NCI-H1930 (cell line): ENCODE data around the gene CDH6.
"Not testable (repeated sequence)": the region's sequence is repeated elsewhere in the genome, so short reads cannot be mapped to it uniquely, and the experiment has no call there.

ENCODE experiments used
- DNase-seq, 2 experiments: peaks; one replicate each; lab custom pipeline; 2025; lab: John Stamatoyannopoulos, UW

The CDH6 gene

DNA sequence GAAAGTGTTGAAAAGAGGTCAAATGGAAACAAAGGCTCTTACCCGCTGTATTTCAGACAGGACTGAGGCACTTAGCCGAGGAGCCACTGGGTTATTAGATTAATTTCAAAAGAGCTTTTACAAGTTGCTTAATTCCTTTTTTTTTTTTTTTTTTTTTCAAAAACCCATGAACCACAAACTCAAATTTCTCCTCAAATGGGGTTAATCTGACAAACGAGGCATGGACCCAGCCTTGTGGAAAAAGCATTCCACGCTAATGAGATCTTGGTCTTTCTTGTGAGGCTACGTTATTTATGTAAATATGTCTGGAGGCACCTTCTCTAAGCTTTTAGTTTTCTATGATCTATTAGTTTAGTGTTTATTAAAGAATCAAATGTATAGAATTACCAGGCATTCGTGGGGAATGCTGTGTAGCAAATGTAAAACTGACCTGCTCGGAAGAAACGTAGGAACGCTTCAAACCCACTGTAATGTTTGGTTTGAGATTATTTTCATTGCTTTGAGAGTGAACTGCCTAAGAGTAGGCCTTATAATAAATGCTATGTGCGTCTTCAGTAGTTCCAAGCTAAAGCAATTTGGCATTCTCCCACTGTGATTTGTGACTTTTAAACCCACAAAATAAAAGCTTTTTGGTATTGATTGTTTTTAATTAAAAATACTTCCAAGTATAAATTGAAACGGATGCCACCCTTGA, 134.7 kb downstream of the CDH6 start:
- no peak for DNase-seq

DNA sequence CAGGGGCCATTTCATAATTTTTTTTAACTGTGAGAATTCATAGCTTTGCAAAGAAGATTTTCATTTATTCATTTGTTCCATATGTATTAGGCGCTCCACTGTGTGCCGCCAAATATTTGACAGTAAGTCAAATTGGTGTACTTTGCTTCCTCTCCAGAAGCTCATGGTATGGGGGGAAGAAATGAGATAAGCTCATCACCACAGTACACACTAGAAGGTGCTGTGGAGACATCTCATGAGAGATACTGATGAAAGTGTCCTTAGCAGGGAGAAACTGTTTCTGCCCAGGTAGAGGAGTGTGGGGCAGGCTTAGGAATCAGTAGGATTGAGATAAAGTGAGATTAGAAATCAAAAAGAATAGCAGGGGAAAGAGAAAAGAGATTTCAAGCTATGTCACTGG, 136.2 kb downstream of the CDH6 start:
- DNase-seq = no peak

DNA sequence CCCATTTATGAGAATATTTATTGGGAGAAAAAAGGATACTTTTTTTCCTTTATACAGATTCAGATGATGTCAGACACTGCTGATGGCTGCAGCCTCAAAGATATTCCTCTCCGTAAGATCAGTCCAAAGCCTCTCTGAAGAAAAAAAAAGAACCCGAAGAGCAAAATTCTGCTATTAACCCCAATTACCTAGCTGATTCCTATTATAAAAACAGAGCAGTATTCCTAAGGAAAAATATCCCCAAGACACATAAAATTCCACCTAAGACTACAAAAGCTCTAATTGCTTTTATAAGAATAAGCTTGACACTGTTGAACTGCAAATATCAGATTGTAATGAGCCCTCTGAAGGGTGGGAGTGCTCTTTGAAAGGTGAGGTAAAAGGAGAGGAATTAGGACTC, 138.7 kb downstream of the CDH6 start:
- DNase-seq = no peak

DNA sequence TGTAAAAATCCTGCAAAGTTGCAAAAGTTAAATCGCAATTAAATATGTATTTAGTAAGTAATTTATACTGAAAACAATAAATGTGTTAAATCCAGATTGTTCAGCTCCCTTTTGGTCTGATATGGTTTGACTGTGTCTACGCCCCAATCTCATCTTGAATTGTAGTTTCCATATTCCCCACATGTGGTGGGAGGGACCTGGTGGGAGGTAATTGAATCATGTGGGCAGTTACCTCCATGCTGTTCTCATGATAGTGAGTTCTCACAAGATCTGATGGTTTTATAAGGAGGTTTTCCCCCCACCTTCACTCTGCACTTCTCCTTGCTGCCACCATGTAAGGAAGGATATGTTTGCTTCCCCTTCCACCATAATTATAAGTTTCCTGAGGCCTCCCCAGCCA, 140.0 kb downstream of the CDH6 start:
- no peak for DNase-seq

DNA sequence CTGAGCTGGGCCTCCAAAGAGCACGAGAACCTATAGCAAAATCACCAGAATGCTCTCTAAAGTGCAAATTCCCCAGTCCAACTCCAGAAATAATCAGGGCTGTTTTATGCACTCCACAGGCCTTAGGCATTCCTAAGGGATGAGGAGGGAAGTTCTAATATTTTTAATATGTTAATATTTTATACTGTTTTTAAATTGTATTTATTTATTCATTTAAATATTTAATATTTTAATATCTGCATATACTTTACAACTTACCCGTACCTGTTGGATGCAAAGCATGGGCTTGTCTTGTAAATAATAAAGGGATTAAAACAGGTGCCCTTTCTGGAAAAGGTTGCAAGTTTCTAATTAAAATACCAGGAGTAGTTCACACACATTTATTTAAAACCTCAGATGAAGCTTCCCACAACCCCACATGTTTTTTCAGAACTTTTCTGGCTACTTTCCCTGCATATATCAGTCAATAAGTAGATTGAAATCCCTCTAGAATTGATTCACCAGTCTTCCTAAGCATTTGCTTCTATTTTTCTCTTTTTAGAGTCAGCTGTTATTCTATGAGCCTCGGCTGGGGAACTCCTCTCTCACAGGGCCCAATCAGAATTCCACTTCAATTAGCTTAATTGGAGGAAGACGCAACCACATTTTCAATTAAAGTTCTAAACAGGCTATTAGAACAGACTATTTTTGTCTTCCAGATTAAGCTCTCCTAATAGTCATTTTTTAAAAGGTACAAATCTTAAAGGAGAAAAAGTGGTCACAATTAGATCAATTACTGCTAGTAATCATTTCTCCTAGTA, 140.8 kb downstream of the CDH6 start:
- no peak for DNase-seq

DNA sequence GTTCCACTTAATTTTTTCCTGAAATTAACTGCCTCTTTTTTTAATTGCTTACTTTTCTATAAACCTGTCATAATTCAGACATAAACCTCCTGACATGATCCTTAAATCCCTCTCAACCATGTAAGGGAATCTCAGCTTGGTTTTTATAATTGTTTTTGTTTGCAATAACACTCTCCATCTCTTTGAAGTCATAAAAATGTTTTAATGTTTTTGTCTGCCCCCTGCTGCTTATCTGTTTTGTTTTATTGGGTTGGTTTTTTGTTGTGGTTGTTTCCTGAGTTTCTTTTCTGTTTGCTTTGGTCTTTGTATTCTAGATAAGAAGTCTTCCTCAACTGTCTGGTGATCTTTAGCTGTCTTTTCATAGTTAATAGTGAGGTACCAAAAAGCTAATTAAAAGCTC, 142.0 kb downstream of the CDH6 start:
- DNase-seq = no peak

DNA sequence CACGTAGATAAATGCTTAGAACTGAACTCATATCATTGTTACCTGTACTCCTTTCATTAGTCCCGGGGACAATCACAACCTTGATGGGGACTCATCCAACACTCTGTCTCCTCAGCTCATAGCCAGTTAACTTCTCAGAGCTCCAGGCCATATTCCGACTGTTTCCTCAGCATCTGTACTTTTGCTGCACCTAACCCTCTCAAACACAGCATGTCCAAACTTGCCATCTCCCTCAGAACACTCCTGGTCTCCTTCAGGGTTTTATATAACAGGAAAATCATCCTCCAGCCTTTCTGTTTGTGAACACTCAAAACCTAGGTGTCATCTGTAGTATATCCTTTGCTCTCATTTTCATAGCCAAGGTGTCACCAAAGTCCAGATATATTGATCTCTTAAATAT, 150.5 kb downstream of the CDH6 start:
- DNase-seq = no peak

DNA sequence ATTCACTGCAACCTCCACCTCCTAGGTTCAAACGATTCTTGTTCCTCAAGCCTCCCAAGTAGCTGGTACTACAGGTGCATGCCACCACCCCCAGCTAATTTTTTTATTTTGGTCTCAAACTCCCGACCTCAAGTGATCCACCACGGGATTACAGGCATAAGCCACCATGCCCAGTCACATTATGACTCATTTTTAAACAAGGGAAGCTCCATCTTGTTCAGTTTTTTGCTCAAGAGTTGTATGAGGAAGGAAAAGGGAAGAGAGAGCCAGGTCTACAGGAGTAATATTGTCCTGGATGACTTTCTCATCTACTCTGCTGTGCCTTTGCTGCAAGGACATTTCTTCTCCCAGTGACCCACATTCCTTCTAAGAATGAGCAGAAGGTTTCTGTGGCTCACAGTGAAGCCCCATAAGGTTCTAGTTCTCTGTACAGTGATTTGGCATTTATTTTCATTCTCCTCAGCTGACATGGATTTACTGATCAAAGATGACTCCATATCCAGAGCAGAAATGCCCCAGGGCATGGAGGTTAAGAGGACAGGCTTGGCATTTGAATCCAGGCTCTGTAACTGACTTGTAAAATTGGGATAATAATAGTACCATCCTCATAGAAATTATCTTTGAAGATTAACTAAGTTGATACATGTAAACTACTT, 153.5 kb downstream of the CDH6 start:
- DNase-seq = no peak

DNA sequence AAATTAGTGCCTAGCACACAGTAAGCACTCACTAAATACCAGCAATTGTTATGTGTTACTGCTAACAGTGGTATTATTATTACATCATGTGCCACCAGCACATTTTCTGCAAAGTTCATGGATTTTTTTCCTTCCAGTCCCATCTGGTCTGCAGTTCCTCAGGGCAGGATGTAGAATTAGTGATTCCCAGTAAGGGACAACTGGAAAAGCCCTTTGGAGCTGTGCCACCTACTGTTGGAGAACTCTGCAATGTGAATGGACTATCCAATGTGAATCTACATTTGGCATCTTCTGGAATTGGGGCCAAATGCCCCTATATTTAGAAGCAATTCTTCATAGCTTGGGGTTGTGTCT, 154.0 kb downstream of the CDH6 start:
- DNase-seq = no peak

DNA sequence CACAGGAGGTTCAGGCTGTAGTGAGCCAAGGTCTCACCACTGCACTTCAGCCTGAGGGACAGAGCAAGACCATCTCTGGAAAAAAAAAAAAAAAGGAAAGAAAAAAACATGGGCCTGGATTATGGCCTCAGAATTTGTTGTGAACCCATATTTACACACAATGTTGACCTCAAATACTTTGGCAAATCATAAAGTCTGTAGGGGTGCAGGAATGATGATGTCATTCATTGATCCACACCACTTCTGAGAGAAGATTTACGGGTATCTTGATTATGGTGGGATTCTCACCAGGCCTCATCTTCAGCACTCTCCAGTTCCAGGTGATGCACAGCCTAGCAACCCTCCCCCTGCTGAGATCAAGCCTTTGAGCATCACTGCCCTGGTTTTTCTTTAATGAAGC, 156.9 kb downstream of the CDH6 start:
- DNase-seq = no peak

DNA sequence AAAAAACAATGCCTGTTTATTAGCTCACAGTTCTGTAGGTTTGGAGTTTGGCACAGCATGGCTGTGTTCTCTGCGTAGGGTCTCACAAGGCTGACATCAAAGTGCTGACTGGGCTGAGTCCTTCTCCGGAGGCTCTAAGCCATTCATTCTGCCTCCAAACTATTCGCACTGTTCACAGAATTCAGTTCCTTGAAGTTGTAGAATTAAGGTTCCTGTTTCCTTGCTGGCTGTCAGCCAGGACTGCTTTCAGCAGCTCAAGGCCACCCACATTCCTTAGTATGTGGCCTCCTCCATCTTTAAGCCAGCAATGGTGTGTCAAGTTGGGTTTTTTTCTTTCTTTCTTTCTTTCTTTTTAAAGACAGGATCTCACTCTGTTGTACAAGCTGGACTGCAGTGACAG, 161.9 kb downstream of the CDH6 start:
- DNase-seq = no peak

DNA sequence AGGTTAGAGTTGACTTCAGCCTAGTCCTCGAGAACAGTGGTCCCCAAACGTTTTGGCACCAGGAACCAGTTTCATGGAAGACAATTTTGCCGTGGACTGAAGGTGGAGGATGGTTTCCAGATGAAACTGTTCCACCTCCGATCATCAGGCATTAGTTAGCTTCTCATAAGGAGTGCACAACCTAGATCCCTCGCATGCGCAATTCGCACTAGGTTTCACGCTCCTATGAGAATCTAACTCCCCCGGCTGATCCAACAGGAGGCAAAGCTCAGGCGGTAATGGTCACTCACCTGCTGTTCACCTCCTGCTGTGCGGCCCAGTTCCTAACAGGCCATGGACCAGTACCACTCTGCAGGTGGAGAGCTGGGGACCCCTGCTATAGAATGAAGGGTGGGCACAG, 163.6 kb downstream of the CDH6 start:
- no peak for DNase-seq

DNA sequence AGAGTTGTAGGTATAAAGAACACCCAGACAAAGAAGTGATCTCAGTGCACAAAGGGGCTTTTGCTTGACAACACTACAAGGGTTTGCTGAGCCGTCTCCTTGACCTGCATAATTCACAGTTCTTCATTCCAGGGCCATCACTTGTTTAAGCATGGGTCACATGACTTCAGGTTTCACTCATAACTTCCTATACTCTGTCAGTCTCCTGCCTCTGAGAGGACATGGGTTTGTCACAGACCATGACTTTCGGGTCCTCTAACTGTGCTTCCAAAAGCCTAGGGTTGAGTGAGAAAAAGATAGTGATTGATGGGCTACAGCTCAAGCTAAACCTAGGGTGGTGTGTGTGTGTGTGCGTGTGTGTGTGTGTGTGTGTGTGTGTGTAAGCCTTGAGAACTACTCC, 166.4 kb downstream of the CDH6 start:
- no peak for DNase-seq

DNA sequence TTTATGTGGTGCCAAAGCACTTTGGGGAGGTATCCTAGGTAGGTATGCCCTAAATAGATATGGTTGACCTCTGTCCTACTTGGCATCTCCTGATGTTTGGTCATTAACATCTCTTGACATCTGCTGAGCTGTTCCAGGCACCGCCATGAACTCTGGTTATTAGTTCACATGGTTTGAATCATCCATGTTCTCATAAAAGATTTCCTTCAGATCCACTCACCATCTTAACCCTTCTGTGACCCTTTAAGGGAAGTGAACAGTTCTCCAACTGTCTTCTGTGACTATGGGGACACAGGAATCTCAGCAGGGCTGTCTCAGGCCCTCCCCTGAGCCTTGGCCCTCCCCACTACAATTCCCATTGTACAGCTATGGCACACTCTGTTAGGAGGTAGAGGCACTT, 167.7 kb downstream of the CDH6 start:
- no peak for DNase-seq

DNA sequence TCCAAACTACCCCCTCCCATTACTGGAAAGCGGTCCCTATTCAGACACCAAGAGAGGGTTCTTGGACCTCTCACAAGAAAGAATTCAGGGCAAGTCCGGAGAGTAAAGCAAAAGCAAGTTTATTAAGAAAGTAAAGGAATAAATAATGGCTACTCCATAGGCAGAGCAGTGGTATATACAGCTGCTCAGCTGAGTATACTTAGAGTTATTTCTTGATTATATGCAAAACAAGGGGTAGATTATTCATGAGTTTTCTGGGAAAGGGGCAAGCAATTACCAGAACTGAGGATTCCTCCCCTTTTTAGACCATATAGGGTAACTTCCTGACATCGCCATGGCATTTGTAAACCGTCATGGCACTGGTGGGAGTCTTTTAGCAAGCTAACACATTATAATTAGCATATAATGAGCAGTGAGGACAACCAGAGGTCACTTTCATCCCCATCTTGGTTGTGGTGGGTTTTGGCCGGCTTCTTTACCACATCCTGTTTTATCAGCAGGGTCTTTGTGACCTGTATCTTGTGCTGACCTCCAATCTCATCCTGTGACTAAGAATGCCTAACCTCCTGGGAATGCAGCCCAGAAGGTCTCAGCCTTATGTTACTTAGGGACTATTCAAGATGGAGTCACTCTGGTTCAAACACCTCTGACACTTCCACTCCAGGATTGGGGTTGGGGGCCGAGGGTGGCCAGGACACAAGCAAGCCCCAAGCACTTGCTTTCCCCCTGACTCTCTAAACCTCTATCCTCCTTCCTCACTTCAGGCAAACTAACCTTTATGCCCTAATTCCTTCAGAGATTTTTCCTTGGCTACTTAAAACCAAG, 168.4 kb downstream of the CDH6 start:
- DNase-seq = not testable (repeated sequence)

DNA sequence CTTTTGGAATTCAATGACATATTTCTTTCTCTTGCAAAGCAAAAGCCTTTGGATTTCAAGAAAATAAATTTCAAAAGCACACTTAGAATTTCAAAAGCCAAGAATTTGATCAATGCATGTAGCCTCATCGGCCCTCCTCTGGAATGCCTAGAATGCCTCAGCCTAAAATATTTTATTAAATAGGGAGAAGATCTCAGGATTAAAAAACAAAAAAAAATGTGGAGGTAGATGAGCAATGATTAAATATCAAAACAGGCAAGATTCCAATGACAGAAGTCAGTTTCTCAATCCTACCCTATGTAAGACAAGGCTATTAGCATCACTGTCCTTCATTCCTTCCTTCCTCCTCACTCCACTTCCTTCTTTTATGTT, 169.0 kb downstream of the CDH6 start:
- DNase-seq = no peak

DNA sequence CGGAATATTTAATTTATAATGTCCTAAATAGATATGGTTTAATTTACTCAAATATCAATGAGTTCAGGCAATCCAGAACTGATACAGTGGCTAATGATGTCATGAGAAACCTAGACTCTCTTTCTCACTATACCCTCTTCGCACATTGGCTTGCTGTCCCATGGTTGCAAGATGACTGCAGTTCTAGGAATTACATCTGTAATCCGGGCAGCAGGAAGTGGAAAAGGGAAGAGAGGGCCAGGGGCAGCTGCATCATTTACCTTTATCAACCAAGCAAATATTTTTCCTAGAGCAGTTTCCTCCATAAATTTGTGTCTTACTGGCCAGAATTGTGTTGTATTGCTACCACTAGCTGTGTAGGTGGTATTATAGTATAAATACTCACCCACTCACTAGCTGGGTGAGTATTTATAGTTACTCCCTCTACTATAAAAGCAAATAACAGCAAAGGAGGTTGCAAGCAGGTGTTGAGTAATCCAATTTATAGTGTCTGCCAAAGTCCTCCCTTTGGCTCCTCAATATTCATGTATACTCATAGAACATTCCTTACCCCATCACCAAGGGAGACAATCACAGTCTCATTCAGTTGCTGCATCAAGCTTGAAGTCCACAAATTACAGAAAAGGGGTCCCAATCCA, 169.6 kb downstream of the CDH6 start:
- DNase-seq = no peak

DNA sequence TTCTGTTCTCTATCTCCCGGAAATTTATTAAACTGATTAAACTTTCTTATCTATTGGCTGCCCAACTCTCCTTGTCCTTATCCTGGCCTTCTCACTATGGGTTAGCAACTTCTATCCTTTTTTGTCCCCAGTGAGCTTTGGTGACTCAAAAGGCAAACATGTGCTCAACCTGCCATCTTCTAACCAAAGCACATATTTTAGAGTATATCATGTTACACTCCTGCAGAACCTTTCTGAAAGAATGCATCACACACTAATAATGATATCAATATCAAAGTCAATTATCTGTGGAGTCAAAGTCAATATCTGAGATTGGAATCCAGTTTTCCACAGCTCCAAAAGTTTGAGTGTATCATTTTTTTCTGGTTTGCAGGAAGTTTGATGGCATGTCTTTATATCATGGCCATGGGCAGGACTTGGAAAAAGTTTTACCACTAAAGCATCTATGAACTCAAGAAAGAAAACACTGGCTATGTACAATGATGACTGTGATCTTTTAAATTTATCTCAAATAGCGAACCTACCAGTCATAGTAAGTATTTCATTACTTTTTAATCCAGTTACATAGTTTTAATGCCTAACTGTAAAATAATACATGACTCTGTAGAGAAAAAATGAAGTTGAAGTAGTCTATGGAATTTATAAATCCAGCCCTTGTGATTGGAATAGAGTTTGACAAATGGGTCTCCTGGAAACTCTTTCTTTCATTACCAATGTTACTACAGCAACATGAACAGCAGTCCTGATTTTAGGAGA, 171.6 kb downstream of the CDH6 start:
- no peak for DNase-seq

DNA sequence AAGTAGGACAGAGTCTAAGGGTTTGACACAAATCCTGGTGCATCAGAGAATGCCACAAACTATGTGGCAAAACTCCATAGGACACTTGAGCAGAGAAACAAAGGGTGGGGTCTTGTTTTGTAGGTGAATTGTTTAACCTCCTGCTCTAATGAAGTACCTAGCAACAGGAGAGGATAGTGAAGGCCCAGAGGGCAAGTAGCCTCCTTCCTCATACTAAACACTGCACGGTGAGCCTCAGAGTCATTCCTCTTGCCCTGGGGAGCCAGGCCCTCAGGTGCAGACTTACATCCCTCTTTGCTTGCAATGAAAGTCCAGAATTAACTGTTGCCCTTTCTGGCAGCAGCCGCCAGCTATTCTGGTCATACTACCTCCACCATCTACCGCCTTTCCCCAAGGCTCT, 172.3 kb downstream of the CDH6 start:
- DNase-seq = no peak

DNA sequence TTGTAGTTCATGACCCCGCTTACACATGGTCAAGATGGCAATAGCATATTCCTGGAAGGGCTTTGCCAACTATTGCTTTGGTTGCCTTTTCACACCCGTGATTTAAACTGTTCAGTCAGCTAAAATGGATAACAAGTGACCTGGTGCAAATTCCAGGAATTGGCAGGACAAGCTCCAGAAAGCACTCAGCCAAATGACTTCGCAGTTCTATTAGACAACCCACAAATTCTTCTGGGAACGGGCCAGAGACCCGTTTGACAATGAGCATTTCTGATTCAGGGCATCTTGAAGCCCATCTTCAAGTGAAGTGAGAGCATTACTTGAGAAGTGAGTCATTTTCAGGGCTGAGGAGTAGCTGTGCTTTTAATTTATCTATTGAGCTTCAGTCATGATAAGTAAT, 173.5 kb downstream of the CDH6 start:
- no peak for DNase-seq

DNA sequence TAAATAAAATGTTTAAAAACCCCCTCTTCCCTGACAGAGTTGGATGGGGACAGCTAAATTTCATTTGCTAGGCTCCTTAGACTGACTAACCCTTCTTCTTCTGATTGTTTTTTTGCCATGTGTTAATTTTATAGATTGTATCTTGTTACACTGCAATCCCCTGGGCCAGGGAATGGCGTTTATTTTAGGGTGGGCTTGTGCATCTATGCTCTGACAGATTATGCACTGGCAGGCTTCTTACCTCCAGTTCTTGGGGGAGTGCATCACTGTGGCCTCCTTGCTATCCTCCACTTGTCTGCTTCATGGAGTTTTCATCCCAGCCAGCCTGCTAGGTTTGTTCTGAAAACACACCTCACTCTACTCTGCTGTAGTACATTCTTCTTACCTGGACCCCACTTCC, 178.6 kb downstream of the CDH6 start:
- DNase-seq = no peak
